Measurements from ENCODE around the gene CPPED1.
"Not testable (repeated sequence)": the region's sequence is repeated elsewhere in the genome, so short reads cannot be mapped to it uniquely, and the experiment has no call there.

CPPED1 gene

DNA sequence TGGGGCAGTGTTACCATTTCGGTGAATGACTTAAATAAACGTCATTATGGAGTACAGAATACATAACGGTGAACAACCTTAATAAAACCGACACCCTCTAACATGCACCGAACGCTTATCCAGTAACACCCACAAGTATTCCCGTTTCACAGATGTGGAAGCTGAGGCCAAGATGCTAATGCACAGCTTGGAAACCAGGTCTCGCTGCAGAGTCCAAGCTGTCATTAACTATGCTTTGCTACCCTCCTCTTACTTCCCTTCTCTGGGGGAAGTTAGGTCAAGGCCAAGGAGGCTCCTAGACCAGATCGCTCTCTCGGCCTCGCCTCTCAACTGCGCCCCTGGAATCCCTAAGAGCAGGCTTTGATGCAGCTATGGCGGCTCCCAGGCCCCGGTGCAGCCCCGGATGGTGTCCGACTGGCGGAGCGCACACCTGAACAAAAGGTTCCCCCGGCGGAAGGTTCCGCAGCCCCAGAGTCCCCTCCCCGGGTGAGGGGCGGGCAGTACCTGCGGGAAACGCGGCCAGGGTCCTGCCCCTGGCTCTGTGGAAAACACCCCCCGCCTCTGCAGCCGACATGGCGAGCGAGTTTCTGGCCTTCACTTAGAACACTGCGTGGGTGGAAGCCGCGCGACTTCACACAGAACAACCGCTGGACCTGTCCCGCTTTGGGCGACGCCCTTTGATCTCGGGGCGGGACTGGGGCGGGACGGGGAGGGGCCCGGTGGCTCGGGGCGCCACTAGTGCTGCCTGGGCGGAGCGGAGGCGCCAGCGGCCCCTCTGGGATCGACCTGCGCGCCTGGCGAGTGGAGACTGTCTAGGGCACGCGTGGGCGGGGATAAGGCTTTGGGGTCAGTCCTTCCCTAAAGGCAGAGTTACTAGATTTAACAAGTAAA lies at the start of gene CPPED1:
CPPED1 (minus strand) TSS at position 685 of the 891 bp plus-strand sequence; CDS start at position 574, 111 bp downstream.
- peak; percentile 85 to 88 for DNase-seq

DNA sequence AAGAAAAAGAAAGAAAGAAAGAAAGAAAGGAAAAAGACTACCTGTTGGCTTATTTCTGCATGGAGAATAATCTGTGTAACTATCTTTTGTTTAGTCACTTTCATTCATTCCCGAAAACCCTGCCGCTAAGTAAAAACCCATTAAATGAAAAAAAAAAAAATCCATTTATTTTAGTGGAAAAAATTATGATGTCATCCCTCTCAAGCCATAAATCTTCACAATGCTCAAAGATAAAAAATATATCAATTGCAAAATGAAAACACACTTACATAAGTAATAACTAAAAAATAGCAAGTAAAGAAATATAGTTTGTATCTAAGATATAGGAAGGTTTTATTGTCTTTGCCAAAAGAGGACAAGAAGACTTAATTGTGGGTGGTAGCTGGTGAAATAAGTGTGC lies 46.5 kb upstream of the CPPED1 start:
- no peak for DNase-seq

GRCh38 chr16:12846592-12846991 lies 42.9 kb upstream of the CPPED1 start:
- DNase-seq: no peak

DNA sequence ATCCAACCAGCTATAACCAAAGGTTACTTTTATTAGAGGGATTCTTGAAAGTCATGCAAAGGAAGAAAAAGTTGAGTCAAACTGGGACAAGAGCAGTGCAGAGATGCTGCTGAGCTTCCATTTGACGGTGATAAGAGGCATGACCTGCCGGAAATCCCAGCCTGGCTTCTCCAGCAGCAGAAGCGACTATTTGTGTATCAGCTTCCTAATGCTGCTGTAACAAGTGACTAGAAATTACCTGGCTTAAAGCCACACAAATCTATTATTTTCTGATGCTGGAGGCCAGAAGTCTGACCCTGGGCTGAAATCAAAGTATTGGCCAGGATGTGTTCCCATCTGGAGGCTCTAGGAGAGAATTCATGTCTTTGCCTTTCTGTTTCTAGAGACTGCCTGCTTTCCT lies 41.6 kb upstream of the CPPED1 start:
- no peak for DNase-seq

DNA sequence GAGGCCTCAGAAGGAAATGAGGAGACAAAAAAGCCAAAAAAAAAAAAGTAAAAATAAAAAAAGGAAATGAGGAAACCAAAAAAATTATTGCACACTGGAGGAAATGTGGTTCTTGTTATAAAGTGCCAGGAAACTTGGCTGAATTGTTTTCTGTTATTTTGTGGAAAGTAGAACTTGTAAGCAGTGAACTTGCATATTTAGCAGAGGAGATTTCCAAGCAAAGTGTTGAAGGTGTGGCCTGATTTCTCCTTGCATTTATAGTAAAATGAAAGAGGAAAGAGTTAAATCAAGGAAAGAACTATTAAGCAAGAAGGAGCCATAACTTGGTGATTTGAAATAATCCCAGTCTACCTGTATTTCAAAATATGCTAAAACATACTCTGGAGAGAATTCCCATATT lies 34.1 kb upstream of the CPPED1 start:
- DNase-seq: no peak

GRCh38 chr16:12837291-12837690 lies 33.6 kb upstream of the CPPED1 start:
- no peak for DNase-seq

DNA sequence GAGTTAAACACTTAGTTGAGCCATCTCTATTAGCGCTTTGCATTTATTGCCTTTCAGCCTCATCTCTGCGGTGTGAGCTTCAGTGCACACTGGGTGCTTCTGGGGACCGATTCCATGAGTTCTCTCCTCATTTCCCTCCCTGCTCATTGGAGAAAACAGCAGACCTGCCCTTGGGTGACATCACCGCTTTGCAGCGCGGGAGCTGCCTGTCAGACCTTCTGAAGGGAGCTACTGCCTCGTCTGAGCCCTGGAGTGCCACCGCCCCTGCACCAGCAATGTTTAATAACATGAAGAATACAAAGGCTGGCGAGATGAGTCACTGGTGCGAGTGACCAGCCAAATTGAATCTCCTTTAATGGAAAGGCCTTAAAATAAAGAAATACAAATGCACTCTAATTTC lies 30.2 kb upstream of the CPPED1 start:
- no peak for DNase-seq

DNA sequence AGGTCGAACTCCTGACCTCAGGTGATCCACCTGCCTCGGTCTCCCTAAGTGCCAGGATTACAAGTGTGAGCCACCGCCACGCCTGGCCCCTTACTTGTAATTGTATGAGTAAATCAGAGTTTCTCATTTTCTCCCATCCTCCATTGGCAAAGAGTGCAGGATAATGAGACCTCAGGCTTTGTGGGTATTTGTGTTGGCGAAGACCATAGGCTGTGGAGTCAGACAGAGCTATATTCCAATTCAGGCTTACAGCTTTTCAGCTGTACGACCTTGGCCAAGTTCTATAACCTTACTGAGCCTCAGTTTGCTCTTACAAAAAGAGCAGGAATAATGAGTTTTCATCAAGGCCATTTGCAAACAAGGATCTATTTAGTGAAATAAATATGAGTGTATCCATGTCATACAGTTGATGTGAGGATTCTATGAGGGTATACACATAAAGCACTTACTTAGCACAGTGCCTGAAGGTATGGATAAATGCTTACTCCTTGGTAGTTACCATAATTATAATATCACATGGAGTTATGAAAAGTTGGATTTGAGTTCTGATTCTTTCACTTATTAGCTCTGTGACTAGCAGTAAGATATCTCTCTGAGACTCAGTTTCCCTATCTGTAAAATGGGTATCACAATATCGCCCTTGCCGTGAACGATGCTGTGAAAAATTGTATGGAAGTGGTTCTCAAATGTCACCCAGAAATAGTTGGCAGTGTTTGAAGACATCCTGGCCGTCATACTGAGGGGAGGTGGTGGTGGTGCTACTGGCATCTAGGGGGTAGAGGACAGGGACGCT lies 25.6 kb upstream of the CPPED1 start:
- DNase-seq: no peak

GRCh38 chr16:12828206-12828605 lies 24.5 kb upstream of the CPPED1 start:
- DNase-seq: no peak

GRCh38 chr16:12826559-12826958 lies 22.9 kb upstream of the CPPED1 start:
- no peak for DNase-seq

DNA sequence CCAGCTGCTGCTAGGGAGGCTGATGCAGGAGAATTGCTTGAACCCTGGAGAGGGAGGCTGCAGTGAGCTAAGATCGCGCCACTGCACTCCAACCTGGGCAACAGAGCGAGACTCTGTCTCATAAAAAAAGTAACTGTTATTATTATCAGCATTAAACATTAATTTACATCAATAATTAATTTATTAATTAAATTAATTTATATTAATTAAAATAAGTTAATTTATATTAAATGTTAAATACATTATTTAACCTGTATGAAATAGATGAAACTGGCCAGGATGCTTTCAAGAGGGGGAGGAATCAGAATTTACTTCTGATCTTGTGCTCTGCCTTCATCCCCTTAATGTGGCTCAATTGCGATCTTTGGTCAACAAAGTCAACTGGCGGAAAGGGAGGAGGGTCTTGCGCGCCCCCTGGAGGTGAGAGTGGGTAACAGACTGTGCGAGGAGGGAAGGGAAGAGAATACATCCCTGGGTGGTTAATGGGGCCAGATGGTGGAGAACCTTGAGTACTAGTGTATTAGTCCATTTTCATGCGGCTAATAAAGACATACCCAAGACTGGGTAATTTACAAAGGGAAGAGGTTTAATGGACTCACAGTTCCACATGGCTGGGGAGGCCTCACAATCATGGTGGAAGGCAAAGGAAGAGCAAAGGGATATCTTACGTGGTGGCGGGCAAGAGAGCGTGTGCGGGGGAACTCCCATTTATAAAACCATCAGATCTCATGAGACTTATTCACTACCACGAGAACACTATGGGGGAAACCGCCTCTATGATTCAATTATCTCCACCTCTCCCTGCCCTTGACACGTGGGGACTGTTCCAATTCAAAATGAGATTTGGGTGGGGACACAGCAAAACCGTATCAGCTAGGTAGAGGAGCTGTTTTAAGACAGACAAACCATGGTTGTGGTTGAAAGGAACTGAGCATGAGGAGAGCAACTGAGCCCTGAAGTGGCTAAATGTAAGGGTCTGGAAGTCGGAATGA lies 15.7 kb upstream of the CPPED1 start:
- peak in 1 of 2 donors; percentile 30 for DNase-seq

- no peak for DNase-seq
These were observed 14.6 kb upstream of the CPPED1 start for GRCh38 chr16:12818326-12818725.

DNA sequence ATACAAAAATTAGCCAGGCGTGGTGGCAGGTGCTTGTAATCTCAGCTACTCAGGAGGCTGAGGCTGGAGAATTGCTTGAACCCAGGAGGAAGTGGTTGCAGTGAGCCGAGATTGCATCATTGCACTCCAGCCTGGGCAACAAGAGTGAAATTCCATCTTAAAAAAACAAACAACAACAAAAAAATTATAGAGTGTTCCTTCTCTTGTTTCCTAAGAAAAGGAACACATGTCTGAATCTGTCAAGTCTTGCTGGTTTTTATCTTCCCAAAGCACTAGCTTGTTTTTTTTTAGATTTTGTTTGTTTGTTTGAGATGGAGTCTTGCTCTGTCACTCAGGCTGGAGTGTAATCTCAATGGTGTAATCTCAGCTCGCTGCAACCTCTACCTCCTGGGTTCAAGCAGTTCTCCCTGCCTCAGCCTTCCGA lies 13.1 kb upstream of the CPPED1 start:
- not testable (repeated sequence) for DNase-seq

- DNase-seq: peak in 1 of 2 donors; percentile 45
These were observed 11.7 kb upstream of the CPPED1 start for GRCh38 chr16:12815361-12815760.

- DNase-seq: not testable (repeated sequence)
These were observed 10.0 kb upstream of the CPPED1 start for GRCh38 chr16:12813734-12814133.

DNA sequence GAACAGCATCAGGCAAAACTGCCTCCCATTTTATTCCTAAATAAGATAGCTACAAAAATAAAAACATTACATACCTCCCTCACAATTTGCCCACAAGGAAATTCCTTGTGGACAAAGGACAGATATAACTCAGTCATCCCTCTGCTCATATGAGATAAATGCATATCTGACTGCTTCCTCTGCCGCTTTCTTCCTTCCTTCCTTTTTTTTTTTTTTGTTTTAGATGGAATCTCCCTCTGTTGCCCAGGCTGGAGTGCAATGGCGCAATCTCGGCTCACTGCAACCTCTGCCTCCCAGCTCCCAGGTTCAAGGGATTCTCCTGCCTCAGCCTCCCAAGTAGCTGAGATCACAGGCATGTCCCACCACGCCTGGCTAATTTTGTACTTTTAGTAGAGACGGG lies 9.6 kb upstream of the CPPED1 start:
- not testable (repeated sequence) for DNase-seq

- DNase-seq: peak in 1 of 2 donors; percentile 9
These were observed 8.0 kb upstream of the CPPED1 start for GRCh38 chr16:12811441-12812383.

DNA sequence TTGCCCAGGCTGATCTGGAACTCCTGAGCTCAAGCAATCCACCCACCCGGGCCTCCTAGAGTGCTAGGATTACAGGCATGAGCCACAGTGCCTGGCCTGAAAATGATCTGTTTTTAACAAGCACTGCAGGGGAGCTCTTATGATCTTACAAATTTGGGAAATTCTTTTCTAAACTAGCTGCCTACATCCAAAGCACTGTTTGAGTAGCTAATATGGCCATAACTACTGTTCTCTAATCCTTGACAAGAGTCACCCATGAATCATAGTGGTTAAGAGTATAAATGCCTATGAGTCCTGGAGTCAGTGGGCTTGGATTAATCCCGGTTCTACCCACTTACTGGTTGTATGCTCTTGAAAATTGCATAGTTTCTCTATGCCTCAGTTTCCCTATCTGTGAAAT lies 1.4 kb upstream of the CPPED1 start:
- no peak for DNase-seq

DNA sequence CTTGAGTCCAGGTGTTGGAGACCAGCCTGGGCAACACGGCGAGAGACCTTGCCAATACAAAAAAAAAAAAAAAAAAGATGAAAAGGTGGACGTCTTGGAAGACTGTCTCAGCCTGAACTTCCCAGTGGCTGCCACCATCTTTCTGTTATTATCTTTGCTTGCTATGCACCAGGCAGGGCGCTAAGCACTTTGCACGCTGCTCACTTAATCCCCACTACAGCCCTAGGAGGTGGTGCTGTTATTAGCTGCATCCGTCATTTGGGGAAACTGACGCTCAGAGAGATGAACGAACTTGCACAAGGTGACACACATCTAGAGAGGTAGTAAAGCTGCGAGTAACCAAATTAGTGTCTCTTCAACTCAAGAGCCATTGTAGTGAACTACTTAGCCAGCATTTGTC lies 708 bp upstream of the CPPED1 start:
- no peak for DNase-seq

DNA sequence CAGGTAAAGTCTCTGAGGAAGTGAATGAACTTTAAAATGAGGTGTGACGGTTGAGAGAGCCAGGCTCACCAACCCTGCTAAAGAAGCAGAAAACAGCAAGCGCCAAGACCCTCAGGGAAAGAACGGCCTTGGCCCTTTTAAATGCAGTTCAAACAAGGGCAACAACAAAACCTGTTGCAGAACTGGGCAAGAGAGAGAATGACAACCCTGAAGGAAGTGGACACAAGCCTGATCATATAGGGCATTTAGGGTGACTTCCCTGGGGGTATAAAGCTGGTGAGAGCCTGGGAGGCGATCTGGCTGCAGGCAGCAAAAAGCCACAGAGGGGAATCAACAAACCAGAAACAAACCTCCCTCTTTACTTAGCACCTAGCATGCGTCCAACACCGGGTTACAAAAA lies 1.0 kb downstream of the CPPED1 start:
- DNase-seq: no peak

DNA sequence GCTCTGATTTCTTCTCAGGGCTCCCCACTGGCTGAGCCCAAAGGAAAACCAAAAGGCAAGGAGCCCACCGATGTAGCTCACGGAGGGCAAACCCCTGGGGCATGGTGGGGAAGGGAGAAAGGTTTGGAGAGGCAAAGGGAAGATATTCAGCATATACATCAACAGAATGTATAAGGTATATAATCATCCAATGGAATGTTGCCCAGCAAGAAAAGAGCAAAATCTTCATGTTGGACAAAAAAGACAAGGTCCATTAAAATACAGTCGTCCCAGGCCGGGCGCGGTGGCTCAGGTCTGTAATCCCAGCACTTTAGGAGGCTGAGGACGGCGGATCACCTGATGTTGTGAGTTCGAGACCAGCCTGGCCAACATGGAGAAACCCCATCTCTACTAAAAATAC lies 1.6 kb downstream of the CPPED1 start:
- DNase-seq: no peak

Measured in hippocampal formation (tissue), 2 donors.